Measurements from ENCODE around the gene HOXB9.

The HOXB9 gene

DNA sequence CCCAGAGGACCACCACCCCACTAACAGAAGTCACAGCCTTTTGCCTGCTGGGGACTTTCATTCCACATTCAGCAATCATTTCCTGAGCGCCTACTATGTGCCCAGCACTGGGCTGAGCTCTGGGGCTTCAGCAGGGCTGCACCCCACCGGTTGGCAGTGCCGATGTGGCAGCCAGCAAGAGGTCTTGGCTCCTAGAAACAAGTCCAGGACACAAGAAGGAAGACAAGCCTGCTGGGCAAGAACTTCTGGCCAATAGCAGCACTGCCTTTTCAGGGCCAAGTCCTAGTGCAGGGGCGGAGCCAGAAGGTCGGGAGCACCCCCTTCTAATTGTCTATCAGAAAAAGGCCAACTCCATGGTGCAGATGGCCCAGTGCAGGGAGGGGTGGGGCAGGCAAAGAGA is 13.0 kb upstream of the HOXB9 start:
- DNase-seq (ENCODE audit: low read depth in 2 of 2), result no peak

DNA sequence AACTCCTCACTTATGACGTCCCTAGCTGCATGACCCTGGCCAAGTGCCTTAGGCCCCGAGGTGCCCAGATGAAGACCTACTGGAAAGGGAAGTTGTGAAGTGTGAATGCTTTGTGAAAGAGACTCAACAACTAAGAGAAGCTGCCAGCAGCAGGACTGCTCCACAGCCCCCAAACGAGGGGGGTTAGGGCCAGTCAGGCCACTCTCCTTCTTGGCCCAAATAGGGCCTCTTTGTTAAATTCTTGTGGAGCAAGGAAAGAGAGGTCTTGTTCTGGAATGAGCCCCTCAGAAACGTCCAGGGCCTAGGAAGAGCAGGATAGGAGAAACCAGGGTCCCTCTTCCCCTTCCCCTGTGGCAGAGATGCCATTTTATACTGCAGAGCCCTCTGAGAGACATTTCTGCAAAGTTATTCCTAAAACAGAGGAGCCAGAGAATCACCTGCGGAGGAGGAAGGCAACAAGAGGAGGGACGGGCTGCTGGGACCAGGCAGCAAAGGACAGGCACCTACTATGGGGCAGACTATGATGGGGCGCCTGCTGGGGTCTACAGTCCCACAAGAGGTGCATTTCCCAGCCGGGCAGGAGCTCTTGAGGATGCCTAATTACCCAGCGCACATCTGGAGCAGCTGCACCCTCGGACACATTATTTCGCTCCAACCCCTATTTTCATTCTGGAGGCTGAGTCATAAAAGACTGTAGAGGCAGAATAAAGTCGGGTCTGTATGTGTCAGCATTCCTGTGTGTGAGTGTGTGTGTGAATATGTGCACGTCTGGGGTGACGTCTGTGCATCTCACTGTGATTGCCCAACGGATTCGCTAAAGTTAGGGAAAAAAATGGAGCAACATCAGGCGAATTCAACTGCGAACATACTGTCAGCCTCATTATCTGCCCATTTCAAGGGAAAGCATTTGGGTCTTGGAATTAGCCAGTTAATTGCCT is 11.4 kb upstream of the HOXB9 start:
- DNase-seq (ENCODE audit: low read depth in 2 of 2), result no peak

DNA sequence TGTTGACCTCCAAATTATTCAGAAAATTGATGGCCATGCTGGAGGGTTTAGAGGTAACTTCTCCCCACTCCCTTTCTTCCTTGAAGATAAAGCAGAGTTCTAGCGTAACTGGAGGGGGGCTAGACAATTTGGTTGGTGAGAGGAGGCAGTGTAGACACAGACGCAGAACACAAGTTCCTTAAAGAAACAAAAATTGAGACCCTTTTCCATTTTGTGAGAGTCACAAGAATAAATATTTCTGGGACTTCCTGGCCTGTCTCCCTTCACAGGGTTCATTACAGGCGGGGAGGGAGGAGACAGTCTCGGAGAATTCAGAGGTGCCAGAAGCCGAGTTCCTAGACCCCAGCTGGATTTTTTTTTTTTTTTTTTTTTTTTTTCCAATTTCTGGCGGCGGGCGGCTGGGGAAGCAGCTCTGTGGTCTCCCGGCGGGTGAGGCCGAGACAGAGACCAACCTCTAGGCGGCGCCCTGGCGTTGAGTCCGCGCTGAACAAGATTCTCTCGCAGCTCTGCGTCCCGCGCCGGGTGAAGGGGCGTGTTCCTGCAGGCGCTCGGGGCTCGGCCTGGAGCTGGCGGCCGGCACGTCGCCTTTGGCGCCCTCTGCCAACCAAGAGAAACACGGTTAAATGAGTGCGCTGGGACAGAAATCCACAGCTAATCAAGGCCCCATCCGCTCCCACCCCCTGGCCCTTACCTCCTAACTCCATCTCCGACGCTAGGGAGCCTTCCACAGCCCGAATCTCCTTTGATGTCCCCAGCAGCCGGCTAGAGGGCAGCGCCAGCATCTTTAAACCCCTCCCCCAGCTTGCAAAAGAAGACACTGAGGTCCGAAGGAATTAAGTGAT is 10.2 kb upstream of the HOXB9 start:
- peak; percentile 30 to 34 for DNase-seq (ENCODE audit: low read depth in 2 of 2)

DNA sequence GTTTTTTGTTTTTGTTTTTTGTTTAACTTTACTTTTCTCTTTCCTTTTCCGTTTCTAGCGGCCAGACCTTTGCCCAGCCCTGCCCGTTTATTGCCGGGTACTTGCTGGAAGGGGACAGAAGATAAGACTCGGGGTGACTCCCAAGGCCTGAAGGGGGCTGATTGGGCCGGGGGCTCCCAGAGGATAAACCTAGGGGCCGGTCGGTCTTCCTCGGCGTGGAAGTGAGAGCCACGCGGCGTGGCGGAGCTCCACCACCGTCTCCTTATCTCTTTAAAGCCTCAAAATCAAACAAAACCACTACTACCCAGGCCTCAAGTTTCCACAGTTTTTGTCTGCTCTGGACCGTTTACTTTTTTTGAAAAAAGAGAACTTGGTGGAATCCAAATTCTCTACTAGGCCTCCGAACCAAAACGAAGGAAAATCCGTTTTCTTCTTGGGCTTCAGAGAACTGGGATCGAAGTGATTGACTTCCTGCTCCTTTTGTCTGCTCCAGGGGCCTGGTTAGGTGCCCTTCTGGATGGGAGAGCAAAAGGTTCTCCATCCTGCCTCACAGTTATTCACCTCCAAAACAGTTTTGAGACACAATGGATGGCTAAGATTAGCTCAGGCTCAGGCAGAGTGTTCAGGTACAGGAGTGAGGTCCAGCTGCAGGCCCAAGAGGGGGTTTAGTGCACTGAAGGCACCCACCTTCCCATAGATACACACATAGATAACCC is 8.5 kb upstream of the HOXB9 start:
- no peak for DNase-seq (ENCODE audit: low read depth in 2 of 2)

GRCh38 chr17:48633266-48633677 is 7.1 kb upstream of the HOXB9 start:
- DNase-seq (ENCODE audit: low read depth in 2 of 2), result no peak

DNA sequence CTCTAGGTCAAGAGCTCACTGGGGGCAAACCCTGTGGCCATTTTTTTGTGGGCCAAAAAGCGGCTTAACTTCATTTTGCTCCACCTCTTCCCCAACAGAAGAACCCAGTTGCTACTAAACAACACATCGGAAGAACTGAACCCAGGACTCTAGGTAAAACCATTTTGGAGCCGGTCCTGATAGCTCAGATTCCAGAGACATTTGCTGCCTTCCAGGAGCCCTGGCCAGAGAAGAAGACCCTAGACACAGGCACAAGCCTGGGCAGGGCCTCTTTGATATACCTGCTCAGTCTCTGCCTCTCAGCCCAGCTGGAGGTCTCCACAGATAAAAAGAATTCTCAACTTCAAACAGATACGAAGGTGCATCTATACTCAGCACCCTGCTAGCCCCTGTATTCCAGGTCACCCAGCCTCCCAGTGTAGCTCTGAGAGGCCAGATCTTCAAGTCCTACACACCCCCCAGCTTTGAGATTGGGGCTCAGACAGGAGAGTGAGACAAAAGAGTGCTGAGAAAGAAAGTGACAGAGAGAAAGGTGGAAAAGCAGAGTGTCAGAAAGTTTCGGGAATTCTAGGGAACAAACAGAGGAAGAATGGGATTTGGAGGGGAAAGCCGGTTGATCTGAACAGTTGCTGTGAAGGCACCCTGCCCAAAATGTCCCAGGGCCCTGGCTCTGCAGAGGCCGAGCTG is 6.6 kb upstream of the HOXB9 start:
- no peak for DNase-seq (ENCODE audit: low read depth in 2 of 2)

DNA sequence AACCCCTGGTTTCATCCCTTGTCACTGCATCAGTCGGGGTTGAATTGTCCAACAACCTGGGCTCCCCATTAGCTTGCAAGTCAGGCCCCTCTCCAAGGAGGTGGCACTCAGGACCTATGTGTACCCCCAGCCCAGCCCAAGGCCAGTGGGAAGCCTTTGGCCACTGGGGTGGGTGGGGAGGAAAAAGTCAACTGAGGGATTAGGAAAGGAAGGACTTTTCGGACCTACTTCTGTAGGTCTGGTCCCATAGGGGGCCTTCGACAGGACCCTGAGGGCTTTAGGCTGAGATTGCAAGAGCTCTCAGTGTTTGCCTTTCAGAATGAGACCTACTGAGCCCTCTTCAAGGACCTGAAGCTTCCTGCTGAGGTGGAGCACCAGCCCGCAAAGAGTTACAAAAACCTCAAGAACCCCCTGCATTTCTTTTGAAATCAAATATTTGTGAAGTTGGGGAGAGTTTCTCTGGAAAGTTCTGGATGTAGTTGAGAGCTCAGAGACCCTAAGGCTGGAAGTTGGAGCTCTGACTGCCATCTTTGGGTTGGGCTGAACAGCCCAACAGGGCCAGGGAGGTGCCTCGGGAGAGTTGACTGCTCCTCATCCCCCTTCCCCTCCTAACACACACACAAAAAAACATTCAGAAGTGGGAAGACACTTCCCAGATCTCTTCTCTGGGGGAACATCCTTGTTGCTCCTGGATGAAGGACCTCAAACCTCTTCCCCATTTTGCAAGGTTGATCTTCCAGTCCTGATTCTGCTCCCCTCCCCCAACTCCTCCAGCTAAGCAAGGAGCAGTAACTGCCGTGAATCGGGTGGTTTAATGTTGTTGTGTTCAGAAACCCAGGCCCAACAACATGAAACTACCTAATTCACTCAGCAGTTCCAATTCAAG is 5.8 kb upstream of the HOXB9 start:
- no peak for DNase-seq (ENCODE audit: low read depth in 2 of 2)

- DNase-seq (ENCODE audit: low read depth in 2 of 2), result no peak
These were observed 5.0 kb upstream of the HOXB9 start for GRCh38 chr17:48630925-48631692.

- DNase-seq (ENCODE audit: low read depth in 2 of 2), result no peak
These were observed 4.1 kb upstream of the HOXB9 start for GRCh38 chr17:48630009-48630924.

- no peak for DNase-seq (ENCODE audit: low read depth in 2 of 2)
These were observed 3.2 kb upstream of the HOXB9 start for GRCh38 chr17:48629411-48629759.

DNA sequence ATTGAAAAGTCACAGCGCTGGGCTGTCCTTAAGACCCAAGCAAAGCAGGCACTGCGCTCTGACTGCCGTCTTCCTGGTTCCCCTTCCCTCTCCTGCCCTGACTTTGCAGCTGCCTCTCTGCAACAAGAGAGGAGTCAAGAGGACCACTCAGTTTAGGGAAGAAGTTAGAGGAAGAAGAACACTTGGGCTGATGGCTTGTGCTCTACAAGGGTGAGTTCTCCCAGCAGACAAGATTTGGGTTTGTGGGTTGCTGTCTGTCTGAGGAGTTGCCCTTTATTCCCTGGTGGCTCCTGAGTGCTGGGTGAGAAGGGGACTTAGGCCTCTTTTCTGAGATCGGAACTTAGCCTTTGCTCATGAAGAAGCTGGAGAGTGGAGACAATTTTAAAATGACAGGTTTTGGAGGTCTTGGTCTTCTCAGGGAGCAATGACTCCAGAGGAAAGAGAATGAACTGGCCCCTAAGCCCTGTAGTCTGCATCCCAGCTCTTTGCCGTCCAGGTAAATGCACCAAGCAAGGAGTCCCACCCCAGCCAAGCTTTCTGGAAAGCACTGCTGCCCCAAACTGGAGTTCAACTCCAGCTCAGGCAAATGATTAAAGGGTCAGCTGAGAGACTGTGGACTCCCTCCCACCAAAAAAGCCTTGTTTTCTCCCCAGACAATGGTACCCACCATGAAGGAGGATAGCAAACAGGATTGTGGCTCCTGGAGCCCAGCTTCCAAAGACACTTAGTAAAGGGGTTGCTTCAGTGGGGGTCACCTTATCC is 2.7 kb upstream of the HOXB9 start:
- no peak for DNase-seq (ENCODE audit: low read depth in 2 of 2)

DNA sequence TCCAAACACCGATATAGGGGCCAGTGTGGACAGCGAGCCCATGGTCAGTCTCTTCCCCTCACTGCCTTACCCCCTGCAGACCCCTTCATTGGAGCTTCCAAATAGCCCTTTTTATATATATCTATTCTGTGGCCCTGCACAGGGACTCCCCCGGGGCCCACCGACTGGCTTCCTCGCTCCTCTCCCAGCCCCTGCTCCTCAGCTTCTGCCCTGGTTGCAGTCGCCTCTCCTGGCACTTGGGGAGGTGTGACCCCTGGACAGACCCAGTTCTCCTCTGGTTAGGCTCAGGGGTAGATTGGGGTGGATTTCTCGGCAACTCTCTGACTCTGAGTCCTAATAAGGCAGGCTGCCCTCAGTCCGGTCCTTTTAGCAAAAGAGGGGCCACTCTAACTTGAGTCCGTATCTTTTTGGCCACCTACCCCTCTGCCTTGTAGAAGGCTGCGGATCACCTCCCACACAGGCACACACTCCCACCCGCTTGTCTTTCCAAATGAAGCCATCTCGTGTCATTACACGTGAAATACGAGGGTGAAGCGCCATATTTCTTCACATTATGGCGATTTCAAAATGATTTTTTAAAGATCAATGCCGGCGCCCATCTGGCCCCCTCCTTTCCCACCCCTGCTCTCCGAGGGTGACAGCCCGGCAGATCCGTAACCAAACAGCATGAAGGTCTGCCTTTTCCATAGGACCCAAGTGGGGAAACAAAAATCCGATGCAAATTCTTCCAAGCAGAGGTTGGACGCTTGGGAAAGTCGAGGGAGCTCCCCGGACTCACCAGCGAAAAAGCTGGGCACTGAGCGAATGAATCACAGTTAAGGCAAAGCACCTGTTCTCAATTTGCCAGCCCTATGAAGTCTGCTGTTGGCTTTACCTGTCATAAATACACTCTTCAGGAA is 1.7 kb upstream of the HOXB9 start:
- DNase-seq (ENCODE audit: low read depth in 2 of 2), result no peak

DNA sequence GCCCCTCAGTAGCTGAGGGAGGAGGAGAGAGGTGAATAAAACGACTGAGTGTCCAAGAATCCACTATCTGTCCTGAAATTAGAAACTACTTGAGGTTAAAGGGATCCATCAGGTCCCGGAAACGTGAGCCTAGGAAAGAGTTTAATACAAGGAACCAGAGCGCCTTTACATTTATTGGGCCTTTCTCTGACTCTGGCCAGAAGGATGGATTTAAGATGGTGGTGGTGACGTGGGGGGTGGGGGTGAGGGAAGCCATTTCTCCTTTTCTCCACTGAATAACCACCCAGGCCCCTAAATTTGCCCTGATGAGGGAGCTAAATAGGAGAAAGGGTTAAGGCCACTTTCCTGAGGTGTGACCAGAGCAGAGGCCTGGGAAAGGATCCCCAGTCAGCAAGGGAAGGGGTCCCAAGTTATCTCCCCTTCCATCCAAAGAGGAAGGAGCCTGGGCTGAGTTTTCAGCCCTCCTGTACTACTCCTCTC is 1.0 kb upstream of the HOXB9 start:
- DNase-seq (ENCODE audit: low read depth in 2 of 2), result no peak

- no peak for DNase-seq (ENCODE audit: low read depth in 2 of 2)
These were observed 488 bp downstream of the HOXB9 start for GRCh38 chr17:48625495-48626244.

GRCh38 chr17:48624544-48625494 is 1.3 kb downstream of the HOXB9 start:
- no peak for DNase-seq (ENCODE audit: low read depth in 2 of 2)
